HG02981 (cell line): ENCODE measurements around the gene KCP.

Experiments used
- ATAC-seq: cut with Tn5 transposase; IDR thresholded peaks from one replicate; pipeline ENCODE4 v1.9.1; 2021; ENCODE audit warnings: mild to moderate bottlenecking, moderate library complexity; ENCODE audit not compliant: unreplicated experiment

KCP gene

DNA sequence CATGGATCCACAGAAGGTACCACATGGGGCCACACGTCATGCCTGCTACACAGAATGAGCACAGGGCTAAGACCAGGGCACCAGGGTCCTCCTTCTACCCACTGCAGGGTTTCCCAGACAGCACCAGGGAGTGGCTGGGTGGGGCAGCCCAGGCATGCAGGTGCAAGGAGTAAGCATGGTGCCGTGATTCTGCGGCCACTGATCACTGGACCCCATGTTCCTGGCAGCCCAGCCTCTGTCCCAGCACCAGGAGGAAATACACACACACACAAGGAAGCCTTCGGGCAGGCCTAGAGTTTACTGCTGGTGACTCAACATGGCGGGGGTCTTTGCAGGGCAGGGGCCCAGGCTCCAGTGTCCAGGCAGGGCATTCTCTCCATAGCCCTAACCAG is 33.9 kb downstream of the KCP start:
- ATAC-seq: no peak

DNA sequence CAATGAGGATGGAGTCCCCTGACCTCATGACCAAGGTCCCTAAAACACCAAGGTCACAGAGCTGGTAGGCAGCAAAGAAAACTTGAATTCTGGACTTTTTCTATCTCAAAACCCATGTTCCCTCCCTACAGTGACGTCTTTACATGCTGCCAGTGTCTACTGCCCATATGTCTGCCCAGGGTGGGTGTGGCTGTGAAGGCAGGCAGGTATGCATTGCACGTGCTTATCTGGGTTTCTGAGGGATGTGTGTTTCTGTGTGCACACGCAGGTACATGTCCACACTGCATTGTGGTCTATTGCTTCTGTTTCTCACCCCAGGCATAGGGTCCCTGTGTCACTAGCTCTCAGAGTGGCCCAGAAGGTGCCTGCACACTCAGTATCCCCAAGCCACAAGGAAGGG is 34.4 kb downstream of the KCP start:
- ATAC-seq: no peak

DNA sequence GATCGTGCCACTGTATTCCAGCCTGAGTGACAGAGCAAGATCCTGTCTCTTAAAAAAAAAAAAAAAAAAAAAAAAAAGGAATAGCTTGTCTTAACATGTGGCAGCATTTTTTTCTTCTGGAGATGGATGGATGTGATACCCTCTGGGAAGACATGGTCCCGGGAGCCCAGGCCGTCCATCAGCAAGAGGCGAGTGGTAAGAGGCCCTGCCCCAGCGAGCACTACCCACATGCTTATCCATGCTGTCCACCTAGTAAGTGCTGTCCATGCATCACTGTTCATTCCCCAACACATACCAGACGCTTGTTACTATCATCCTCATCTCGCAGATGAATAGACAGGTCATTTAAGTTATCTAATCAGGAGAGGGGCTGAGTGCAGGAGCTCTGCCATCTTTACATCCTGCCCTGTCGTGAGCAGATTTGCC is 35.0 kb downstream of the KCP start:
- ATAC-seq: no peak

DNA sequence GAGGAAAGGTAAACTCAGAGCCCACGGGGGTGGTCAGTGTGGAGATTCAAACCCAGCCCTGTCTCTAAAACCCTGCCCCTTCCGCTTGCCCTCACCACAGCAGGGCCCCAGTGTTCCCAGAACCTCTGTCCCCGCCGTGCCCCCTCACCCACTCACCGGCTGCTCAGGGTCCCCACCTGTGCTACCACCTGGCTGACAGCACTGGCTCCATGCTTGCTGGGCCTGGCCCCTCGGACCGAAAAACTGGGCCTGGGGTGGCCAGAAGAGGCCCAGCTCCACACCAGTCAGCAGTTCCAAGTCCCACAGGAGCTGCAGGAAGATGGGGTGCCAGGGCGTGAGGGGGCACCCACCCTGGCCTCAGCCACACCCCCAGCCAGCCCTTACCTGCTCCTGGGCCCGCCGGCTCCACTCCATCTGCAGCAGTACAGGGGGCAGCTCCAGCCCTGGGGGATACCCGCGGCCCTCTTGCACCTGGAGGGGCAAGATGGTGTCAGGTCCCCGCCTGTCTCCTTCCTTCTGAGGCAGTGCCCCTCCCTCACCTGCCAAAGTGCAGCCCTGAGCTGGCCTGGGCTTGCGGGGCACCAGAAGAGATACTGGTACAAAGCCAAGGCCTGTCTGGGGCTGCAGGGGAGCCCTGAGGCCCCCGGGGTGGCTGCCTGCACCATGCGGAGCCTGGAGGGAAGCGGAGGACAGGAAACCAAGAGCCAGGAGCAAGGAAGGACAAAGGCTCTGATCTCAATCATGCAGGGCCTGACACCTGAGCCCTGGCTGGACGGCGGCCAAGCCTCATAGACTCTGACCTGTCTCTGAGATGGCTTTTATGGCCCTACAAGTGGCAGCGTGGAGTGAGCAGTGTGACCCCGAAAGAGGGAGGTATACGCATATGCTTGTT is 36.1 kb downstream of the KCP start:
- ATAC-seq: no peak

DNA sequence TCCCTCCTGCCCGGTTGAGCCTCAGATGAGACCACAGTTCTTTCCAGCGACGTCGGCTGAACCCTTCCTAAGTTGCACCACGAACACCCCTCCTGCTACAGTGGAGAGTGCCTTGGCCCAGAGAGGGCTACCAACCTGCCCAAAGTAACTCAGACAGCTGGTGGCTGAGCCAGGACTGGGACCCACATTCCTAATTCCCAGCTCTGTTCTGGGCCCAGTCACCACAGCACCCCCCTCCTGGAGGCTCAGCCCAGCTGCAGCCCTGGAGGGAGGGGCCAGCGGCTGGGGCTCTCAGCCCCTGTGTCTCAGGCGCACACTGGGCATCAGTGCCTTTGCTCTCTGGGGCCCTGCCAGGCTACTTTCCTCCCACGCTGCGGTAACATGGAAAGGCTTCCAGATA is 37.3 kb downstream of the KCP start:
- no peak for ATAC-seq

DNA sequence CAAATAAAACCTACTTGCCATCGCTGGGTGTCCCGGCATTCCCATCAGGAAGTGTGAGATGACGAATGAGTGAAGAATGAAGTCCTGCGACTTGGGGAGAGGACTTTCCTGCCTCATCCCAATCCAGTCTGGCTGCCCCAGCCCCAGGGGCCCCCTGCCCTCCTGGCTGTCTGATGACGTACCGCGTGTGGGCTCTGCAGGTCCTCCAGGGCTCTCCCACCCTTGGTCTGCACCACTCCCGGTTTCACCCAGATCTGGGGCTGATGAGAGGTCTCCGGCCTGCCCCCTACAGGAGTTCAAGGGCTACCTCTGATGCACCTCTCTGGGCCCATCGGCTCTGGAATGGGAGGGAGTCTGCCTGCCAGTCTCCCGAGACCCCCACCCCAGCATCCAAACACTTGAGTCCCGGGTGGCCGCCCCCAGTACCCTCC is 38.1 kb downstream of the KCP start:
- no peak for ATAC-seq

DNA sequence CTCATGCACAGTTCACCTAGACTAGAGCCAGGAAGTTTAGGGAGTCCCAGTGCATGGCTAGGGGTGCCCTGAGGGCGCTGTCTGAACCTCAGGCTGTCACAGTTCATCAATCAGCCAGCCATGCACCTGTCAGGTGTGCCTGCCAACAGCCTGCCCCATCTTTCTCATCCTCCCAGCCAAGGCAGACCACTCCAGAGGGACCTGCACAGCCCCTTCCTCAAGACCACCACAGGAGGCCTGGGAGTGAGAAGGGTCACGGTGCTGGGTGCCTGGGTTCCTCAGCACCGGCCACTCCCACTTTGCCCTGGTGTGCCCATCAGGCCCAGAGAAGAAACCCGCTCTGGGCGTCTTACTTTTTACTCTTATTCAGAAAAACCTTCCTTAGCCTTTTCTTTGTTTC is 39.5 kb downstream of the KCP start:
- ATAC-seq: no peak

DNA sequence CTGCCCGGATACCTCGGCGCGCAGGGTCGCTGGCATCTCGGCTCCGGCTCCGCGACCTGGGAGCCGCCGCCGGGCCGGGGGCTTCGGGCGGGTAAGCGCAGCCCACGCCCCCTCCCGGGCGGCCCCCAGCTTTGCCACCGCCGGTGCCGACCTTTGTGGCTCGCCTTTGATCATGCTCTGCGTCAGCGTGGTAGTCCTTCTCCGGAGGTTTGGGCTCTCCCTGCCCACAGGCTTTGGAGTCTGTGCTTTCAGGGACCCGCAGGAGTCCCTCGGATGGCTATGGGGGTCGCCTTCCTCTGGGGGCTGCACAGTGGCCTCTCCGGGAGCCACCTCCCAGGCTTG is 40.6 kb downstream of the KCP start:
- ATAC-seq: peak; percentile 8

DNA sequence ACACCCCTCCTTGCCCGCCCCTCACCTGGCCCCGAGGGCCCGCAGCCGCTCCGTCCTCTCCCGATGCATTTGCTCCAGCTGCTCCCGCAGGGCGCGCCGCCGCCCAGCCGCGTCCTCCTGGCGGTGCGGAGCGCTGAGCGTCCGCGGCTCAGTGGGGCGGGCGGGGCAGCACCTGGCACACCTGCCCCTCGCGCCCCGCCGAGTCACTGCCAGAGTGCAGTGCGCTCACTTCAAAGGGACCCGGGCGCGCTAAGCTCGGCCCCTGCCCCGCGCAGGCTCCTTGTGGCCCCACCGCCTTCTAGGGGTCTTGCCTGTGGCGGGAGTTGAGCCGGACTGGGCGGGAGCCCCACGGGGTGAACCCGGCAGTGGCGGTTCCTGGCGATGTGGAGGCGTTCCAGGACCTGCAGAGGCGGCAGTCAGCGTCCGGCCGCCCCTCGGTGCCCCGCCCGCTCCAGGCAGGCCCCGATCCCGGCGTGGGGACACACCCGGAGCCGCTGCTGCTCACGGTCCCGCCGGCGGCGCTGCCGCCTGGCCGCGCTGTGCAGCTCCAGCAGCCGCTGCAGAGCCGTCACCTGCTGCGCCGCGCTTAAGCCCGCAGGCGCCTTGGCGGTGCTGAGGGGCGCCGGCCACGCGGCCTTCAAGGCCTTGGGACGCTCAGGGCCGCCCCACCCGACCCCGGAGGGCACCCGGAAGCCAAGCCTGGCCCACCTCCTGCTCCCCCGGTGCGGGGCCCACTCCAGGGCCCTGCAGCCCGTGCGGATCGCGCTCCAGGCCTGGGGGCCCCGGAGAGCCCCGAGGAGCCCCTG is 41.2 kb downstream of the KCP start:
- ATAC-seq: peak; percentile 65

DNA sequence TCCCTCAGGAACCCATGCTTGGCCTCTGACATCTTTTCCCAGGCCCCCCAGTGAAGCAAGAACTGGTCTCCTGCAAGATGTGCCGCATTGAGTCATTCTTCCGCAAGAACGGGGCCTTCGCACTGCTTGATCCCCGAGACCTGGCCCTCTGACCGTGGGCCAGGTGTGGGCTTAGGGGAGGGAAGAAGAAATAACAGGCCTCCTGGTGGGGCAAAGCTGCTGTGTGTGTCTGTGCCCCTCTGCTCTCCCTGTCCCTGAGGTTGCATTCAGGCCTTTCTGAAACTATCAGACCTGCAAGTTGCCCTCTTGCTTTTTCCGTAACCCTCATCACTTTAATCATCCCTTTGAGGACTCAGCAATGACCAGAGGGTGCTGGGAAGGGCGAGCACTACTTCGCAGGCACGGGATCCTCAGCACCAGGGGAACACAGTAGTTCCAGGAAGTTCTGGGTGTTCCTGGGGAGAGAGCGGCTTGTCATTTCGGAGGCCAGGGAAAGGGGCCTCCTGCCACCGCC is 41.8 kb downstream of the KCP start:
- ATAC-seq: no peak

DNA sequence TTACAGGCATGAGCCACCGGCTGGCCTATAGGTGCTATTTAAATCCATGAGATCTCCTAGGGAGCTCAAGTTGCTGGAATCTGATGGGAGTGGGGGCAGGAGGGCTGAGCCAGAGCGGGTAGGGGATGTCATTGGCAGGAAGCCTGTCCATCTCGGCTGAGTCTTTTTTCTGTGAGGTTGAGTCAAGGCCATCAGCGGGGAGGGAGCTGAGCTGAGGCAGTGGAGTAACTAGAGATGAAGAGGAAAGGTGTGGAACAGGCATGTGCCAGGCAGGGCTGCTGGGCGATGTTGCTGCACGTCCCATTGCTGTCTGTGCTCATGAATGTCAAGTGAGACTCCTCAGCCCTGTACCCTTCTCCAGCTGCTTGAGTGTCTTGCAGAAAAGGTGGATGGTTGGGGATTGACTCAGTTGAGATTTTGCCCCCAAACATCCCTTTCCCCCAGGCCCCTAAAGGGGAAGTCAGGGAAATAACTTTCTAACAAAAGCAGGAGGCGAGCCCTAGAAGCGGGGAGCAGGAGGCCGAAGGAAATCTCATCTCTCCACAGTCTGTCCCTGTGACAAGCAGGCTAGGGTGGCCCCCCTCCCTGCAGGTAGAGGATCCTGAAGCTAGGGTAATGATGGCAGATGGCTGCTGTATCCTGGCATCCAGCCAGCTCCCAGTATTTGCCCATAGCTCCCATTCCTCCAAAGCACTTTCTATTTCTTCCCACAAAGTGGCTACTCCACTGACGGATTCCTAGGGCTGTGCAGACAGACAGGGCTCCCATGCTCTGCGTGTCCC is 42.5 kb downstream of the KCP start:
- ATAC-seq: no peak

DNA sequence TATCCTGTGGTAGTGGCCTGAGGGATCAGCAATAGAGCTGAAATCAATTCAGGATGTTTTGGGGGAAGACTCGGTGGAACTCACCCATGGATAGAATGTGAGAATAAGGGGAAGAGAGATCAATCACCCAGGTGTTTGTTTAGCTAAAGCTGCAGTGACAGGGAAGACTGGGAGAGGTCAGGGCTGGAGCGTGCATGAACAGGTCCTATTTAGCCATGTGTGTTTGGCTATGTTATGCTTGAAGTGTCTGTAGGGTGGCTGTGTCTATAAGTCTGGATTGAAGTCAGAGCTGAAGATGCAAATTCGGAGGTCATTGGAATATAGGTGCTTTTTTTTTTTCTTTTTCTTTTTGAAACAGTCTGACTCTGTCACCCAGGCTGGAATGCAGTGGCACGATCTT is 43.3 kb downstream of the KCP start:
- ATAC-seq: no peak

DNA sequence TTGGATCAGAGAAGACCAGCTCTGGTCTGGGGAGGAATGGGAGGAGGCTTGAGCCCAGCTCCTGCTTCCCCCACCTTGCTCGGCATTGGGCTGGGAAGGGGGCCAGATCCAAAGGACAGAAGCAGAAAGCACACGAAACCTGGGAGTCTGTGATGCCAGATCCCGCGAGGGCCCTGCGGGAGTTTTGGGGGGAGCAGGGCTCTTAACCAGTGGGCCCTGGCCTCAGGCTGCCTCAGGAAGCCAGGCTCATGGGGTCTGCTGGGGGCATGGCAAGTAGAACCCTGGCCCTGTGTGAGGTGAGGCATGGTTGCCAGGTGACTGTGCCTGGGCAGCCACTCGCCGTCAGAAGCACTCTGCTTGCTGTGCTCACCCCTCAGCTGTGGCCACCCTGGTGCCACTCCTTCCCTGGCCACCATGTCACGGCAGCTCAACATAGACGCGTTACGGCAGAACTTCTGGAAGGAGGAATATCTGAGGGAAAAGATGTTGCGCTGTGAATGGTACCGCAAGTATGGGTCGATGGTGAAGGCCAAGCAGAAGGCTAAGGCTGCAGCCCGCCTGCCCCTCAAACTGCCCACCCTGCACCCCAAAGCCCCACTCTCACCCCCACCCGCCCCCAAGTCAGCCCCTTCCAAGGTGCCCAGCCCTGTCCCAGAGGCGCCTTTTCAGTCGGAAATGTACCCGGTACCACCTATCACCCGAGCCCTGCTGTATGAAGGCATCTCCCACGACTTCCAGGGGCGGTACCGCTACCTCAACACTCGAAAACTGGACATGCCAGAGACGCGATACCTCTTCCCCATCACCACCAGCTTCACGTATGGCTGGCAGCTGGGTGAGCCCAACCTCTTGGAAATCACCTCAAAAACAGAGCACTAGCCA is 44.3 kb downstream of the KCP start:
- no peak for ATAC-seq

DNA sequence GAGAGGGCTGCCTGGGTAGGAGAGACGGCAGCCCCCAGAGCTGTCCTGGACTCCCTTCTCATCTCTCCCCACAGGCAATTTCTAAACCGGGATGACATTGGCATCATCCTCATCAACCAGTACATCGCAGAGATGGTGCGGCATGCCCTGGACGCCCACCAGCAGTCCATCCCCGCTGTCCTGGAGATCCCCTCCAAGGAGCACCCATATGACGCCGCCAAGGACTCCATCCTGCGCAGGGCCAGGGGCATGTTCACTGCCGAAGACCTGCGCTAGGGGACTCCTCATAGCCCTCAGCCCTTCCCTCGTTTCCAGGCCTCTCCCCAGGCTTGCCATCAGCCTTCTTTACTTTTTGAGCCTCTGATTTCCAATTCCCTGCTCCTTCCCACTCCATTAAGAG is 45.2 kb downstream of the KCP start:
- no peak for ATAC-seq

DNA sequence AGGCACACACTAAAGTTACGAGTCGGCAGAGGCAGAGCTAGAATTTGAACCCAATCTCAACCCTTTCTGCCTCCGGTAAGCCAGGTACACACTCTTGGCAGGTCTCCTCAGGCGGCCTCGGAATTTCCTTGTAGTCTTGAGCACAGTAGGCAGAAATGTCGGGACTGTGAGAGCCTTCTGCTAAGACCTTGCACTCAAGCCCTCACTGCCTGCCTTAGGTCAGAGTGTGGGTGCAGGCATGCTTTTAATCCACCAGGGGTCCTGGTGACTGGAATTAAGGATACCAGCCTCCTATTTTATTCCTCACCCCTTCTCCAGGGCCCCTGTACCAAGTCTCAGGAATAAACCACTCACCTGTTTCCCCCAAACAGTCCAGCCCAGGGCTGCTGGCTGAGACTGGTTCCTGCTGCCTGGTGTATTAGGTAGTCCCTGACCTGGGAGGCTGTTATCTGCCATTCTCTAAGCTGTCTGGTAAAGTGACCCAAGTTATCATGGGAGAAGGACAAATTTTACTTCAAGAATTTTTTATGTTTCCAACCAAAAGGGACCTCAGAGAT is 47.0 kb downstream of the KCP start:
- ATAC-seq: no peak

DNA sequence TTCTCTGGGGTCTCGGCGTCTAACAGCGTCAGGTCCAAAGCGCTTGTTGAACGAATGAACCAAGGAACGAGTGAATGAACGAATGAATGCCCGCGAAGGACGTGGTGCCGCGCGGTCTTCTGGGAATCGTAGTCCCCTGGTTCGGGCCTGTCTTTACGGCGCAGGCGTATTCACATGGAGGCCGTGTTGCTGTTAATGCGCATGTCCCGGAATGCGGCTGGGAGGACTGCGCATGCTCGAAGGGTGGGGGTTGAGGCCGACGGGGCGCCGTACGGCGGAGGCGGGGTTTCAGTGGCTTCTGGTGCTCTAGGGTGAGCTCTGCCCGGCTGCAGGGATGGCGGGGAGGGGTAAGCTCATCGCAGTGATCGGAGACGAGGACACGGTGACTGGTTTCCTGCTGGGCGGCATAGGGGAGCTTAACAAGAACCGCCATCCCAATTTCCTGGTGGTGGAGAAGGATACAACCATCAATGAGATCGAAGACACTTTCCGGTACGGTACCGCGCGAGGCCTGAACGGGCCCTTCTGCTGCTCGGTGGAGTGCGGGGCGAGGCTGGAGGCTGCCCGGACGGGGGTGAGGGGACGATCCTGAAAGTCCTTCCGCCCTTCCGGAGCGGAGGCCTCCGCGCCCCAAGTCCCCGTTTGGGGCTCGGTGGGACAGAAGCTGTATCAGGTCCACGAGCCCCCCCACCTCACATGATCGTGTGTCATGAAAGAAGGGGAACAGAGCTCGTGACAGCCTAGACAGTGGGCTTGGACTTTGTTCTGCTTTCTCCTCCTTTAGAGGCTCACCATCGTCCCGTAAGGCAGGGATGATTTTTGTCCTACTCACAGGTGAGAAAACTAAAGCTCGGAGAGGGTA is 47.7 kb downstream of the KCP start, which contains the start of gene ATP6V1F:
TSS of gene ATP6V1F (plus strand) at position 286 of the 862 bp plus-strand sequence. CDS start at position 335, 49 bp downstream.
- peak; percentile 87 for ATAC-seq

DNA sequence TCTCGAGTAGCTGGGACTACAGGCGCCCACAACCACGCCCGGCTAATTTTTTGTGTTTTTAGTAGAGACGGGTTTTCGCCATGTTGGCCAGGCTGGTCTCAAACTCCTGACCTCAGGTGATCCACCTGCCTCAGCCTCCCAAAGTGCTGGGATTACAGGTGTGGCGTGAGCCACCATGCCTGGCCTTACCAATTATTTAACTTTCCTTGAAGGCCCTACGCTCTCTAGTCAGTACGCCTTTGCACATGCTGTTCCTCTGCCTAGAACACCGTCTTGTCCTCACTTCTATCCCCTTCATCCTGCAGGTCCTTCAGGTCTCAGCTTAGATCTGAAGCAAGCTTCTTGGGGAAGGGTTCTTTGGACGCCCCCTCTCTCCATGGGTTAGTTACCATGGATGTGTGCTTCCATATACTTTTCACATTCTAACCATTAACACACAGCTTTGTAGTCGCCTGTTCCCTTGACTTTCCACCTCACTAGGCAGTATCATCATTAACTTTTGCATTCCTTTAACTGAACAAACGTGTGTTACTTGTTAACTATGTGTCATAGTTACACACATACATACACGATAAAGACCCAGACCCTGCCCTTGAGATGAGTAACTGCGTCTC is 48.4 kb downstream of the KCP start:
- no peak for ATAC-seq
